Measurements from ENCODE around the gene CPN2.

CPN2 gene

GRCh38 chr3:194396859-194397756, 46.0 kb upstream of the CPN2 start:
- no peaks in the 10 kb centered on the region for H3K79me2 ChIP-seq (ENCODE audit: insufficient read depth, low read depth)
- no peaks in the 10 kb centered on the region for H3K36me3 ChIP-seq (ENCODE audit: insufficient read depth)
- no peak overlapping the region for H3K4me3 ChIP-seq (IDR thresholded peaks at IDR 0.05; ENCODE audit: insufficient read depth, low read depth, low read length)
- no peak overlapping the region for H2AFZ ChIP-seq (ENCODE audit: low read depth)
- no peaks in the 10 kb centered on the region for H3K27me3 ChIP-seq (ENCODE audit: insufficient read depth, low read depth)
- H3K9ac ChIP-seq = no peak overlapping the region
- TF ChIP-seq CTCF (conservative IDR thresholded peaks at IDR 0.05; ENCODE audit: low read depth, low read length) = no peak
- no peaks in the 10 kb centered on the region for H4K20me1 ChIP-seq (ENCODE audit: insufficient read depth)
- peak overlapping the region; percentile 35; the same call in 1 of the 2 replicates for H3K27ac ChIP-seq
- no peak overlapping the region for H3K4me2 ChIP-seq
- peaks cover 4% of the 10 kb centered on the region for H3K4me1 ChIP-seq (ENCODE audit: low read depth, poor library complexity, severe bottlenecking)

GRCh38 chr3:194396539-194396858, 45.4 kb upstream of the CPN2 start:
- H4K20me1 ChIP-seq (ENCODE audit: insufficient read depth) = no peaks in the 10 kb centered on the region
- no peak for TF ChIP-seq CTCF (conservative IDR thresholded peaks at IDR 0.05; ENCODE audit: low read depth, low read length)
- no peaks in the 10 kb centered on the region for H3K27me3 ChIP-seq (ENCODE audit: insufficient read depth, low read depth)
- no peaks in the 10 kb centered on the region for H3K79me2 ChIP-seq (ENCODE audit: insufficient read depth, low read depth)
- H2AFZ ChIP-seq (ENCODE audit: low read depth) = no peak overlapping the region
- H3K4me2 ChIP-seq = no peak overlapping the region
- peaks cover 4% of the 10 kb centered on the region for H3K4me1 ChIP-seq (ENCODE audit: low read depth, poor library complexity, severe bottlenecking)
- H3K36me3 ChIP-seq (ENCODE audit: insufficient read depth) = no peaks in the 10 kb centered on the region
- H3K4me3 ChIP-seq (IDR thresholded peaks at IDR 0.05; ENCODE audit: insufficient read depth, low read depth, low read length) = no peak overlapping the region
- H3K9ac ChIP-seq = no peak overlapping the region
- H3K27ac ChIP-seq = no peak overlapping the region; the same call in 1 of the 2 replicates

GRCh38 chr3:194395778-194396538, 44.8 kb upstream of the CPN2 start:
- no peak overlapping the region for H2AFZ ChIP-seq (ENCODE audit: low read depth)
- no peak overlapping the region for H3K4me3 ChIP-seq (IDR thresholded peaks at IDR 0.05; ENCODE audit: insufficient read depth, low read depth, low read length)
- H3K4me1 ChIP-seq (ENCODE audit: low read depth, poor library complexity, severe bottlenecking) = peaks cover 4% of the 10 kb centered on the region
- H3K9ac ChIP-seq = no peak overlapping the region
- no peaks in the 10 kb centered on the region for H3K79me2 ChIP-seq (ENCODE audit: insufficient read depth, low read depth)
- H3K27ac ChIP-seq = no peak overlapping the region
- TF ChIP-seq CTCF (conservative IDR thresholded peaks at IDR 0.05; ENCODE audit: low read depth, low read length) = no peak
- H4K20me1 ChIP-seq (ENCODE audit: insufficient read depth) = no peaks in the 10 kb centered on the region
- no peaks in the 10 kb centered on the region for H3K36me3 ChIP-seq (ENCODE audit: insufficient read depth)
- H3K27me3 ChIP-seq (ENCODE audit: insufficient read depth, low read depth) = no peaks in the 10 kb centered on the region
- H3K4me2 ChIP-seq = no peak overlapping the region

GRCh38 chr3:194395212-194395611, 44.1 kb upstream of the CPN2 start:
- Histone ChIP-seq H2AFZ (ENCODE audit: low read depth) (no peak overlapping the region), H3K36me3 (ENCODE audit: insufficient read depth) (no peaks in the 10 kb centered on the region), H3K4me3 (IDR thresholded peaks at IDR 0.05; ENCODE audit: insufficient read depth, low read depth, low read length) (no peak overlapping the region), H3K4me1 (ENCODE audit: low read depth, poor library complexity, severe bottlenecking) (peaks cover 4% of the 10 kb centered on the region), H3K27me3 (ENCODE audit: insufficient read depth, low read depth) (no peaks in the 10 kb centered on the region), H3K79me2 (ENCODE audit: insufficient read depth, low read depth) (no peaks in the 10 kb centered on the region), H3K9ac (no peak overlapping the region), H3K27ac (no peak overlapping the region), H4K20me1 (ENCODE audit: insufficient read depth) (no peaks in the 10 kb centered on the region), H3K4me2 (no peak overlapping the region)
- TF ChIP-seq CTCF (conservative IDR thresholded peaks at IDR 0.05; ENCODE audit: low read depth, low read length) = no peak
